Effector CD8-positive, alpha-beta T cell (primary cell): Measurements from ENCODE around the gene CORO2B.
"Not testable (repeated sequence)": the region's sequence is repeated elsewhere in the genome, so short reads cannot be mapped to it uniquely, and the experiment has no call there.

ENCODE experiments used
- DNase-seq: peaks from one replicate; lab custom pipeline; 2025; lab: John Stamatoyannopoulos, UW

The CORO2B gene

GRCh38 chr15:68644083-68644904 lies 65.5 kb downstream of the CORO2B start:
- DNase-seq: no peak

GRCh38 chr15:68644996-68645395 lies 66.2 kb downstream of the CORO2B start:
- DNase-seq: no peak

GRCh38 chr15:68646156-68646555 lies 67.4 kb downstream of the CORO2B start:
- no peak for DNase-seq

GRCh38 chr15:68646696-68647095 lies 67.9 kb downstream of the CORO2B start:
- no peak for DNase-seq

GRCh38 chr15:68647361-68647760 lies 68.6 kb downstream of the CORO2B start:
- DNase-seq: not testable (repeated sequence)

GRCh38 chr15:68650901-68651709 lies 72.3 kb downstream of the CORO2B start:
- peak; percentile 14 for DNase-seq

- no peak for DNase-seq
Observed at GRCh38 chr15:68651916-68652525, 73.2 kb downstream of the CORO2B start.

- no peak for DNase-seq
Observed at GRCh38 chr15:68653031-68653635, 74.3 kb downstream of the CORO2B start.

- no peak for DNase-seq
Observed at GRCh38 chr15:68653801-68654200, 75.0 kb downstream of the CORO2B start.

- no peak for DNase-seq
Observed at GRCh38 chr15:68654786-68655560, 76.2 kb downstream of the CORO2B start.

GRCh38 chr15:68655686-68656437 lies 77.1 kb downstream of the CORO2B start:
- no peak for DNase-seq

- DNase-seq: no peak
Observed at GRCh38 chr15:68656438-68656739, 77.6 kb downstream of the CORO2B start.

- no peak for DNase-seq
Observed at GRCh38 chr15:68658151-68658550, 79.4 kb downstream of the CORO2B start.

- no peak for DNase-seq
Observed at GRCh38 chr15:68658641-68659358, 80.0 kb downstream of the CORO2B start.

GRCh38 chr15:68663526-68663925 lies 84.7 kb downstream of the CORO2B start:
- no peak for DNase-seq

- DNase-seq: no peak
Observed at GRCh38 chr15:68666120-68666811, 87.5 kb downstream of the CORO2B start.

GRCh38 chr15:68666812-68667450 lies 88.1 kb downstream of the CORO2B start:
- no peak for DNase-seq

GRCh38 chr15:68667800-68668625 lies 89.2 kb downstream of the CORO2B start:
- DNase-seq: no peak
